ENCODE data around the gene TSPY3.
"Not testable (repeated sequence)": the region's sequence is repeated elsewhere in the genome, so short reads cannot be mapped to it uniquely, and the experiment has no call there.

The TSPY3 gene

GRCh38 chrY:9398121-9398520 is at the start of gene TSPY3:
TSS of gene TSPY3 (plus strand) at chrY:9398421. CDS start at chrY:9398467, 46 bp downstream.
- not testable (repeated sequence) for DNase-seq

- not testable (repeated sequence) for DNase-seq
Observed at GRCh38 chrY:9357497-9357896, 40.7 kb upstream of the TSPY3 start, which contains the start of gene TSPY8. TSS of gene TSPY8 (plus strand) at chrY:9357797. CDS start at chrY:9357843, 46 bp downstream.

- not testable (repeated sequence) for DNase-seq
Observed at GRCh38 chrY:9396527-9396926, 1.7 kb upstream of the TSPY3 start.

All from NCI-H510A (cell line).